ENCODE data around the gene OSBPL5.

Gene OSBPL5

GRCh38 chr11:3162410-3163240 is 2.5 kb downstream of the OSBPL5 start:
- no peak for DNase-seq (ENCODE audit: low read depth)

GRCh38 chr11:3161720-3162409 is 3.2 kb downstream of the OSBPL5 start:
- DNase-seq (ENCODE audit: low read depth), result no peak

GRCh38 chr11:3161309-3161708 is 3.8 kb downstream of the OSBPL5 start:
- DNase-seq (ENCODE audit: low read depth), result no peak

GRCh38 chr11:3160252-3161031 is 4.7 kb downstream of the OSBPL5 start:
- no peak for DNase-seq (ENCODE audit: low read depth)

- DNase-seq (ENCODE audit: low read depth), result no peak
Observed at GRCh38 chr11:3159296-3160190, 5.6 kb downstream of the OSBPL5 start.

GRCh38 chr11:3158821-3159220 is 6.3 kb downstream of the OSBPL5 start:
- no peak for DNase-seq (ENCODE audit: low read depth)

- DNase-seq (ENCODE audit: low read depth), result no peak
Observed at GRCh38 chr11:3158131-3158591, 6.9 kb downstream of the OSBPL5 start.

GRCh38 chr11:3157381-3158130 is 7.6 kb downstream of the OSBPL5 start:
- no peak for DNase-seq (ENCODE audit: low read depth)

GRCh38 chr11:3156661-3157311 is 8.3 kb downstream of the OSBPL5 start:
- no peak for DNase-seq (ENCODE audit: low read depth)

GRCh38 chr11:3156282-3156660 is 8.8 kb downstream of the OSBPL5 start:
- no peak for DNase-seq (ENCODE audit: low read depth)

- DNase-seq (ENCODE audit: low read depth), result no peak
Observed at GRCh38 chr11:3155691-3156258, 9.3 kb downstream of the OSBPL5 start.

GRCh38 chr11:3155216-3155615 is 9.9 kb downstream of the OSBPL5 start:
- no peak for DNase-seq (ENCODE audit: low read depth)

- DNase-seq (ENCODE audit: low read depth), result no peak
Observed at GRCh38 chr11:3154001-3154599, 11.0 kb downstream of the OSBPL5 start.

- no peak for DNase-seq (ENCODE audit: low read depth)
Observed at GRCh38 chr11:3153291-3153861, 11.7 kb downstream of the OSBPL5 start.

- DNase-seq (ENCODE audit: low read depth), result no peak
Observed at GRCh38 chr11:3152471-3153110, 12.5 kb downstream of the OSBPL5 start.

GRCh38 chr11:3150726-3151125 is 14.4 kb downstream of the OSBPL5 start:
- no peak for DNase-seq (ENCODE audit: low read depth)

- DNase-seq (ENCODE audit: low read depth), result no peak
Observed at GRCh38 chr11:3149852-3150188, 15.3 kb downstream of the OSBPL5 start.

GRCh38 chr11:3148990-3149851 is 15.9 kb downstream of the OSBPL5 start:
- DNase-seq (ENCODE audit: low read depth), result no peak

Measured in stimulated activated CD8-positive, alpha-beta memory T cell treated with anti-CD3 and anti-CD28 coated beads, Interleukin-15, amount 100 ng/mL, for 24 hours (primary cell).